WTC11 (cell line): Measurements from ENCODE around the gene RGS7. TPM values are rescaled to one million over a fixed set of nuclear protein-coding genes. Genes with fewer than 3 reads are reported as not detected.

Source experiments
- ATAC-seq: fragments of 200-7000 bp; cut with Tn5 transposase; 2 replicates; pipeline ENCODE4 v1.10.0; 2021; ENCODE audit warnings: mild to moderate bottlenecking, moderate library complexity
- CTCF ChIA-PET: fragments of 300-600 bp; sonication (Branson Sonifier 250); formaldehyde crosslinking; loops from one replicate; lab custom pipeline; 2021; ENCODE audit warnings: antibody characterized with exemption; lab: Charles Lee
- POLR2A ChIA-PET: fragments of 350-600 bp; sonication (Branson Sonifier 250); formaldehyde crosslinking; loops from one replicate; lab custom pipeline; 2021; ENCODE audit warnings: antibody characterized with exemption; lab: Charles Lee
- DNase-seq: peaks from one replicate; pipeline ENCODE4 v3.0.0; 2021; ENCODE audit warnings: low spot score
- H3K27ac Mint-ChIP-seq: 2 replicates; pipeline ENCODE4 v1.8.0; 2021; ENCODE audit warnings: mixed read lengths
- H3K27me3 Mint-ChIP-seq: 2 replicates; pipeline ENCODE4 v1.8.0; 2021; ENCODE audit warnings: low read depth, mild to moderate bottlenecking, moderate library complexity, mixed read lengths
- H3K36me3 Mint-ChIP-seq: 2 replicates; pipeline ENCODE4 v1.8.0; 2021; ENCODE audit warnings: mixed read lengths
- H3K4me1 Mint-ChIP-seq: 2 replicates; pipeline ENCODE4 v1.8.0; 2022; ENCODE audit warnings: mixed read lengths
- H3K4me3 Mint-ChIP-seq: 2 replicates; pipeline ENCODE4 v1.8.0; 2021; ENCODE audit warnings: mild to moderate bottlenecking, moderate library complexity, mixed read lengths
- H3K9me3 Mint-ChIP-seq: 2 replicates; pipeline ENCODE4 v1.8.0; 2021; ENCODE audit warnings: mixed read lengths
- ATF1 ChIP-seq: sonication (generic); formaldehyde crosslinking; IDR thresholded peaks from 2 replicates; pipeline ENCODE4 v1.8.1; 2023; ENCODE audit warnings: mild to moderate bottlenecking, moderate library complexity, missing genetic modification reagents
- ATF3 ChIP-seq: sonication (generic); formaldehyde crosslinking; conservative IDR thresholded peaks from 2 replicates; pipeline ENCODE4 v1.8.1; 2022; ENCODE audit warnings: mild to moderate bottlenecking, missing genetic modification reagents
- CDX4 ChIP-seq: fragments of 250-450 bp; sonication (Bioruptor Pico); IDR thresholded peaks from 2 replicates; pipeline ENCODE4 v1.9.0; 2021; ENCODE audit warnings: moderate library complexity, mild to moderate bottlenecking, inconsistent platforms, borderline replicate concordance
- CREB1 ChIP-seq: sonication (generic); formaldehyde crosslinking; IDR thresholded peaks from 2 replicates; pipeline ENCODE4 v1.8.0; 2023; ENCODE audit warnings: mild to moderate bottlenecking, missing genetic modification reagents
- ELF4 ChIP-seq: sonication (generic); formaldehyde crosslinking; IDR thresholded peaks from 2 replicates; pipeline ENCODE4 v1.8.1; 2022; ENCODE audit warnings: low read depth, mild to moderate bottlenecking, moderate library complexity, missing genetic modification reagents
- EMX1 ChIP-seq: fragments of 250-450 bp; sonication (Bioruptor Pico); IDR thresholded peaks from 2 replicates; pipeline ENCODE4 v1.8.0; 2021; ENCODE audit warnings: mild to moderate bottlenecking
- FOXK1 ChIP-seq: sonication (generic); formaldehyde crosslinking; IDR thresholded peaks from 2 replicates; pipeline ENCODE4 v1.8.0; 2022; ENCODE audit warnings: mild to moderate bottlenecking, moderate library complexity, missing genetic modification reagents
- GRHL2 ChIP-seq: fragments of 250-450 bp; sonication (Bioruptor Pico); IDR thresholded peaks from 2 replicates; pipeline ENCODE4 v1.8.0; 2022; ENCODE audit warnings: mild to moderate bottlenecking, moderate library complexity; ENCODE audit not compliant: insufficient replicate concordance, severe bottlenecking
- HMGA2 ChIP-seq: fragments of 250-450 bp; sonication (Bioruptor Pico); IDR thresholded peaks from 2 replicates; pipeline ENCODE4 v1.4.0; 2021; ENCODE audit warnings: mild to moderate bottlenecking, moderate library complexity
- HMGXB4 ChIP-seq: sonication (generic); formaldehyde crosslinking; IDR thresholded peaks from 2 replicates; pipeline ENCODE4 v1.8.1; 2023; ENCODE audit warnings: mild to moderate bottlenecking, moderate library complexity, missing genetic modification reagents
- SMAD3 ChIP-seq: sonication (generic); formaldehyde crosslinking; IDR thresholded peaks from 2 replicates; pipeline ENCODE4 v1.8.0; 2022; ENCODE audit warnings: missing genetic modification reagents, mild to moderate bottlenecking, borderline replicate concordance
- SMAD4 ChIP-seq: sonication (generic); formaldehyde crosslinking; IDR thresholded peaks from 2 replicates; pipeline ENCODE4 v1.8.0; 2022; ENCODE audit warnings: mild to moderate bottlenecking, missing genetic modification reagents
- TEAD1 ChIP-seq: sonication (generic); formaldehyde crosslinking; IDR thresholded peaks from 2 replicates; pipeline ENCODE4 v1.8.0; 2022; ENCODE audit warnings: mild to moderate bottlenecking, missing genetic modification reagents
- ZNF121 ChIP-seq: sonication (generic); formaldehyde crosslinking; IDR thresholded peaks from 2 replicates; pipeline ENCODE4 v1.8.0; 2023; ENCODE audit warnings: missing genetic modification reagents
- ZNF317 ChIP-seq: sonication (generic); formaldehyde crosslinking; IDR thresholded peaks from 2 replicates; pipeline ENCODE4 v1.8.1; 2023; ENCODE audit warnings: low read depth, mild to moderate bottlenecking, moderate library complexity, missing genetic modification reagents, borderline replicate concordance
- ZNF416 ChIP-seq: fragments of 250-450 bp; sonication (Bioruptor Pico); IDR thresholded peaks from 2 replicates; pipeline ENCODE4 v1.9.0; 2021; ENCODE audit warnings: mild to moderate bottlenecking, inconsistent platforms
- total RNA-seq: library from RNA; stranded (reverse); gene quantifications from 3 replicates; pipeline ENCODE4 v1.2.3, GENCODE V29; 2021
- TF ChIP-seq, protein P1 (sequence below): fragments of 250-450 bp; sonication (Bioruptor Pico); IDR thresholded peaks from 2 replicates; pipeline ENCODE4 v1.9.0; 2021; ENCODE audit warnings: mild to moderate bottlenecking, borderline replicate concordance
- TF ChIP-seq, protein P2 (sequence below): sonication (generic); formaldehyde crosslinking; IDR thresholded peaks from 2 replicates; pipeline ENCODE4 v1.8.1; 2023; ENCODE audit warnings: mild to moderate bottlenecking, missing genetic modification reagents
- TF ChIP-seq, protein P3 (sequence below): sonication (generic); formaldehyde crosslinking; IDR thresholded peaks from 2 replicates; pipeline ENCODE4 v1.8.1; 2023; ENCODE audit warnings: mild to moderate bottlenecking, missing genetic modification reagents, borderline replicate concordance

RGS7 gene
- total RNA-seq, 1 experiment from 2014 or later, result 1.2 TPM

DNA sequence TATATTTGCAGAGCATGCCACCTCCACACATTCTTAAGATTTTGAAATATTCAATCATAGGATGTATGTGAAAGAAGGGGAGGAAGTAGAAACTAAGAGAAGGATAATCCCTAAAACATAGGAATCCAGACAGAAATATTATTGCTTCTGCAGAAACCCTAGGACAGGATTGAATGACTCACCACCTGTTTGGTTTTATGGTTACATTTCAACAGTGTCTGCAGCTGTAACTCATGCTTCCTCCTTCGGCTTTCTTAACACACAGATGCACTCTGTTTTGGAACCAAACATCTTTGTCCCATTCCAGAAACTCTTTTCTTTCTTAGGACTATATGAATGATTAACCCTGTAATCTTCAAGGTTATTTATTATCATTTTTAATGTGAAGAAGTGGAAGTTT is 20.7 kb downstream of the RGS7 start:
- ATAC-seq (no peak), DNase-seq (no peak)
- Mint-ChIP-seq H3K4me1 (no peaks in the 10 kb centered on the region), H3K4me3 (no peak overlapping the region), H3K36me3 (no peaks in the 10 kb centered on the region), H3K9me3 (peaks cover 6% of the 10 kb centered on the region), H3K27ac (no peak overlapping the region), H3K27me3 (no peaks in the 10 kb centered on the region)
- POLR2A ChIA-PET, result no interaction called here
- TF ChIP-seq GRHL2 (CRISPR knock-in tag) (no peak), ZNF317 (CRISPR knock-in tag) (no peak), SMAD3 (CRISPR knock-in tag) (no peak), TEAD1 (CRISPR knock-in tag) (no peak), HMGA2 (no peak), FOXK1 (CRISPR knock-in tag) (no peak), HMGXB4 (CRISPR knock-in tag) (no peak), ELF4 (no peak), ATF3 (CRISPR knock-in tag) (no peak)
- TF ChIP-seq, protein P1, sequence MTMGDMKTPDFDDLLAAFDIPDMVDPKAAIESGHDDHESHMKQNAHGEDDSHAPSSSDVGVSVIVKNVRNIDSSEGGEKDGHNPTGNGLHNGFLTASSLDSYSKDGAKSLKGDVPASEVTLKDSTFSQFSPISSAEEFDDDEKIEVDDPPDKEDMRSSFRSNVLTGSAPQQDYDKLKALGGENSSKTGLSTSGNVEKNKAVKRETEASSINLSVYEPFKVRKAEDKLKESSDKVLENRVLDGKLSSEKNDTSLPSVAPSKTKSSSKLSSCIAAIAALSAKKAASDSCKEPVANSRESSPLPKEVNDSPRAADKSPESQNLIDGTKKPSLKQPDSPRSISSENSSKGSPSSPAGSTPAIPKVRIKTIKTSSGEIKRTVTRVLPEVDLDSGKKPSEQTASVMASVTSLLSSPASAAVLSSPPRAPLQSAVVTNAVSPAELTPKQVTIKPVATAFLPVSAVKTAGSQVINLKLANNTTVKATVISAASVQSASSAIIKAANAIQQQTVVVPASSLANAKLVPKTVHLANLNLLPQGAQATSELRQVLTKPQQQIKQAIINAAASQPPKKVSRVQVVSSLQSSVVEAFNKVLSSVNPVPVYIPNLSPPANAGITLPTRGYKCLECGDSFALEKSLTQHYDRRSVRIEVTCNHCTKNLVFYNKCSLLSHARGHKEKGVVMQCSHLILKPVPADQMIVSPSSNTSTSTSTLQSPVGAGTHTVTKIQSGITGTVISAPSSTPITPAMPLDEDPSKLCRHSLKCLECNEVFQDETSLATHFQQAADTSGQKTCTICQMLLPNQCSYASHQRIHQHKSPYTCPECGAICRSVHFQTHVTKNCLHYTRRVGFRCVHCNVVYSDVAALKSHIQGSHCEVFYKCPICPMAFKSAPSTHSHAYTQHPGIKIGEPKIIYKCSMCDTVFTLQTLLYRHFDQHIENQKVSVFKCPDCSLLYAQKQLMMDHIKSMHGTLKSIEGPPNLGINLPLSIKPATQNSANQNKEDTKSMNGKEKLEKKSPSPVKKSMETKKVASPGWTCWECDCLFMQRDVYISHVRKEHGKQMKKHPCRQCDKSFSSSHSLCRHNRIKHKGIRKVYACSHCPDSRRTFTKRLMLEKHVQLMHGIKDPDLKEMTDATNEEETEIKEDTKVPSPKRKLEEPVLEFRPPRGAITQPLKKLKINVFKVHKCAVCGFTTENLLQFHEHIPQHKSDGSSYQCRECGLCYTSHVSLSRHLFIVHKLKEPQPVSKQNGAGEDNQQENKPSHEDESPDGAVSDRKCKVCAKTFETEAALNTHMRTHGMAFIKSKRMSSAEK, result no peak
- TF ChIP-seq, protein P2, sequence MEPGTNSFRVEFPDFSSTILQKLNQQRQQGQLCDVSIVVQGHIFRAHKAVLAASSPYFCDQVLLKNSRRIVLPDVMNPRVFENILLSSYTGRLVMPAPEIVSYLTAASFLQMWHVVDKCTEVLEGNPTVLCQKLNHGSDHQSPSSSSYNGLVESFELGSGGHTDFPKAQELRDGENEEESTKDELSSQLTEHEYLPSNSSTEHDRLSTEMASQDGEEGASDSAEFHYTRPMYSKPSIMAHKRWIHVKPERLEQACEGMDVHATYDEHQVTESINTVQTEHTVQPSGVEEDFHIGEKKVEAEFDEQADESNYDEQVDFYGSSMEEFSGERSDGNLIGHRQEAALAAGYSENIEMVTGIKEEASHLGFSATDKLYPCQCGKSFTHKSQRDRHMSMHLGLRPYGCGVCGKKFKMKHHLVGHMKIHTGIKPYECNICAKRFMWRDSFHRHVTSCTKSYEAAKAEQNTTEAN (CRISPR knock-in tag), result no peak
- CTCF ChIA-PET, result no interaction called here

DNA sequence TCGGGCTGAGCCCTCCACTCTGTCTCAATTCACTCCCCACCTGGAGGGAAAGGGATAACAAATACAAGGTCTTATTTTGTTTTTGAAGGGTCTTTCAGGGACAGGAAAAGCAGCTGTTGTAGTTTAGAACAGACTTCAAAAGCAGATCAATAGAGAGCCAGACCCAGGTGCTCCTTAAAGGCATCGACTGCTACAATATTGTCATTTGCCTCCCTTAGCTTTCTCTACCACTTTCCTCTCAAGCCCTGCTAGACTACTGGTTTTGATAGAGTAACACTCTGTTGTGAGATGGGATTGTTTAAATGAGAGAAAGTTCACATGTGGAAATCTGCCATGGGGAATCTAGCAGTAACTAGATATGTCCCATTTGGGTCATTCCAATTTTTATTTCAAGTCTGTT is 24.0 kb downstream of the RGS7 start:
- no peak overlapping the region for H3K27ac Mint-ChIP-seq
- no peaks in the 10 kb centered on the region for H3K27me3 Mint-ChIP-seq
- no peaks in the 10 kb centered on the region for H3K9me3 Mint-ChIP-seq
- no peaks in the 10 kb centered on the region for H3K36me3 Mint-ChIP-seq
- DNase-seq (no peak), ATAC-seq (no peak)
- H3K4me1 Mint-ChIP-seq, result no peaks in the 10 kb centered on the region
- CTCF ChIA-PET, result no interaction called here
- no peak overlapping the region for H3K4me3 Mint-ChIP-seq
- POLR2A ChIA-PET, result no interaction called here
- no peak for TF ChIP-seq SMAD4 (CRISPR knock-in tag)
- TF ChIP-seq, protein P3, sequence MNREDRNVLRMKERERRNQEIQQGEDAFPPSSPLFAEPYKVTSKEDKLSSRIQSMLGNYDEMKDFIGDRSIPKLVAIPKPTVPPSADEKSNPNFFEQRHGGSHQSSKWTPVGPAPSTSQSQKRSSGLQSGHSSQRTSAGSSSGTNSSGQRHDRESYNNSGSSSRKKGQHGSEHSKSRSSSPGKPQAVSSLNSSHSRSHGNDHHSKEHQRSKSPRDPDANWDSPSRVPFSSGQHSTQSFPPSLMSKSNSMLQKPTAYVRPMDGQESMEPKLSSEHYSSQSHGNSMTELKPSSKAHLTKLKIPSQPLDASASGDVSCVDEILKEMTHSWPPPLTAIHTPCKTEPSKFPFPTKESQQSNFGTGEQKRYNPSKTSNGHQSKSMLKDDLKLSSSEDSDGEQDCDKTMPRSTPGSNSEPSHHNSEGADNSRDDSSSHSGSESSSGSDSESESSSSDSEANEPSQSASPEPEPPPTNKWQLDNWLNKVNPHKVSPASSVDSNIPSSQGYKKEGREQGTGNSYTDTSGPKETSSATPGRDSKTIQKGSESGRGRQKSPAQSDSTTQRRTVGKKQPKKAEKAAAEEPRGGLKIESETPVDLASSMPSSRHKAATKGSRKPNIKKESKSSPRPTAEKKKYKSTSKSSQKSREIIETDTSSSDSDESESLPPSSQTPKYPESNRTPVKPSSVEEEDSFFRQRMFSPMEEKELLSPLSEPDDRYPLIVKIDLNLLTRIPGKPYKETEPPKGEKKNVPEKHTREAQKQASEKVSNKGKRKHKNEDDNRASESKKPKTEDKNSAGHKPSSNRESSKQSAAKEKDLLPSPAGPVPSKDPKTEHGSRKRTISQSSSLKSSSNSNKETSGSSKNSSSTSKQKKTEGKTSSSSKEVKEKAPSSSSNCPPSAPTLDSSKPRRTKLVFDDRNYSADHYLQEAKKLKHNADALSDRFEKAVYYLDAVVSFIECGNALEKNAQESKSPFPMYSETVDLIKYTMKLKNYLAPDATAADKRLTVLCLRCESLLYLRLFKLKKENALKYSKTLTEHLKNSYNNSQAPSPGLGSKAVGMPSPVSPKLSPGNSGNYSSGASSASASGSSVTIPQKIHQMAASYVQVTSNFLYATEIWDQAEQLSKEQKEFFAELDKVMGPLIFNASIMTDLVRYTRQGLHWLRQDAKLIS (CRISPR knock-in tag), result no peak
- no peak for TF ChIP-seq ZNF121 (CRISPR knock-in tag)
- no peak for TF ChIP-seq ELF4
- TF ChIP-seq, protein P1, result no peak
- no peak for TF ChIP-seq CREB1 (CRISPR knock-in tag)
- no peak for TF ChIP-seq HMGA2
- no peak for TF ChIP-seq EMX1 (CRISPR knock-in tag)
- TF ChIP-seq CDX4 (CRISPR knock-in tag), result no peak
- TF ChIP-seq ATF1, result no peak
- TF ChIP-seq ZNF416, result no peak
